Activated CD4-positive, alpha-beta T cell treated with anti-CD3 and anti-CD28 coated beads for 48 hours (primary cell): ENCODE data around the gene SFMBT2.

Source experiments
- DNase-seq: peaks from one replicate; pipeline ENCODE4 v3.0.0-alpha.2; 2020

SFMBT2 gene

GRCh38 chr10:7424919-7425318 is 14.1 kb upstream of the SFMBT2 start:
- no peak for DNase-seq

- DNase-seq = peak; percentile 17
Measured at GRCh38 chr10:7424315-7424714, 13.5 kb upstream of the SFMBT2 start.

GRCh38 chr10:7423521-7423920 is 12.7 kb upstream of the SFMBT2 start:
- DNase-seq = no peak

DNA sequence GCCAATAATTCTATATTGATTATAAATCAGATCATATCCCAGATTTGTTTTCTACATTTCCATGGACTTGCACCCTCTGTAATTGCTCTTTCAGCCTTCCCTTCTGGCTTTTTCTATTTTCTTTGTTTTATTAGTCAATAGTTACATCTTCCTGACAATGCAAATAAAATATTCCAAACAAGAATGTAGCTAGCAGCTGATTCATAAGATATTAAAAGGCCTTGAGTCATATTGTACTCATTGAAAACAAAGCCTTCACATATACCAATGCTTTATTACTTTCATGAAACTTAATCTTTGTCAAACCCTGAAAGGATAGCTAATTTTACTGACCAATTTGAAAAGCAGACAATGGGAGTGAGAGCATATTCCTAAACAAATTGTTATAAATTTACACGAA is 10.7 kb upstream of the SFMBT2 start:
- DNase-seq = no peak

GRCh38 chr10:7419998-7420397 is 9.2 kb upstream of the SFMBT2 start:
- no peak for DNase-seq

GRCh38 chr10:7417807-7418206 is 7.0 kb upstream of the SFMBT2 start:
- no peak for DNase-seq

GRCh38 chr10:7417103-7417623 is 6.3 kb upstream of the SFMBT2 start:
- no peak for DNase-seq

GRCh38 chr10:7414766-7415165 is 3.9 kb upstream of the SFMBT2 start:
- DNase-seq = no peak

DNA sequence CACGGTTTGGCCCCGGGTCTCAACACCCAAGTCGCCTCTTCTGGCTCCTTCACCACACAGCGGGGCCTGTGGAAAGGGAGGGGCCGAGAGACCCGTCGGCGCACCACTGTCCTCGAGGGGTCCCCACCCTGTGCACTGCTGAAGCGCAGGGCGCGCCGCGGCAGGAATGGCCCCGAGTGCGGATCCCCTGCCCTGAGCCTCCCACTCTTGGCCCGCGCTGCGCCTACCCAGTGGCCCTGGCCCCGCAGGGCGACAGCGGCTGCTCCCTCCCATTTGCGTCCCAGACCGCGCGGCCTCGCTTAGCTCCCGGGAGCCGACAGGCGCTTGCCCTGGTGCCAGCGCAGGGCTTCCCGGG is 2.1 kb upstream of the SFMBT2 start:
- DNase-seq = peak; percentile 6

DNA sequence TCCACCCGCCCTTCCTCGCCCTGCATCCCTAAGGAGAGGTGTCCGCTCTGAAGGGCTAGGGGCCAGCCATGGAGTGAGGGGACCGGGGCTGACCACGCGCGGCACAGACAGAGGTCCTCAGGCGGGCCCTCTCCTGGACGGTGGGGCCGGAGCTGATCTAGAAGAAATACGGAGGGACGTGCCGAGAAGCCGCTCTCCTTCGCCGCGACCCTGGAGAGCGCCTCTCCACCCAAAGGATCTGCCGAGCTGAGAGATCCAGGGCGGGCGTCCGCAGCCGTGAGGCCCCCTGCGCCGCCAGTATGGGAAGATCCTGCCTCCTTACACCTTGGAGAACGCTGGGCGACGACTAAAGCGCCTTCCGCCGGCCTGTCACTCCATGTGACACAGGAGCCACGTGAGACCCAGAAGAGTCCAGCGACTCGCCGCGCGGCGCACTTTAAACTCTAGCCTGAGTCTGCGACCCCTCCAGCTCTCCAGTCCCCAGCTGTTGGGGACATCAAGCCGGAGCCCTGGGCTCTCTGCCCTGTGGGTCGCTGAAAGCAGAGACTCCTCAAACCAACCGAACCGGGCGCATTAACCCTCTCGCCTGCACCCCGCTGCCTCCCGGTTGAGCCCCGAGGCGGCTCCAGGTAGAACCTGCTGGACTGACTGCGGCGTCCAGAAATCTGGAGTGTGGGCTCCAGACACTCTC is 1.5 kb upstream of the SFMBT2 start:
- DNase-seq = peak; percentile 66

GRCh38 chr10:7411671-7412128 is 866 bp upstream of the SFMBT2 start:
- DNase-seq = peak; percentile 48

GRCh38 chr10:7410301-7410861 is 453 bp downstream of the SFMBT2 start:
- peak; percentile 67 for DNase-seq

DNA sequence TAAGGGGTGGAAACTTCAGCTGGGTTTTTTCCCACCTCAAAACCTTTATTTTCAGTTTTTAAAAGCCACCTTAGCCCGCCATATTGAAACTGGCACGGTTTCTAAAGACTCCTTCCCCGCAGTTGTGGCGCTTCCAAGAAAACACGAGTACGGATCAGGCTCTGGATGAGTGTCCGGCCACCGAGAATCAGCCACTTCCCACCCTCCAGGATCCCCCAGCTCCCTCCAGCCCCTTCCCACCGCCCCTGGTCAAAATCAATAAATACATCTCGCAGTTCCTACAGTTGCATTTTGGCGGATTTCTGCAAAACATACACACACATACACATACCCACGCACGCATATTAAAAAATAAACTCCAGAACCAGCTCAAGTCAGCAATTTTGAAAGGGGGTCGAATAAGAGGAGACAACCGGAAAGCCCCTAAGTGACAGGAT is 1.1 kb downstream of the SFMBT2 start:
- peak; percentile 58 for DNase-seq

- peak; percentile 79 for DNase-seq
Measured at GRCh38 chr10:7409045-7409731, 1.6 kb downstream of the SFMBT2 start.

GRCh38 chr10:7408291-7409044 is 2.4 kb downstream of the SFMBT2 start:
- DNase-seq = peak; percentile 59

GRCh38 chr10:7407368-7408290 is 3.2 kb downstream of the SFMBT2 start:
- DNase-seq = peak; percentile 73

GRCh38 chr10:7406712-7407333 is 4.0 kb downstream of the SFMBT2 start:
- no peak for DNase-seq

GRCh38 chr10:7405637-7406036 is 5.2 kb downstream of the SFMBT2 start:
- DNase-seq = no peak

DNA sequence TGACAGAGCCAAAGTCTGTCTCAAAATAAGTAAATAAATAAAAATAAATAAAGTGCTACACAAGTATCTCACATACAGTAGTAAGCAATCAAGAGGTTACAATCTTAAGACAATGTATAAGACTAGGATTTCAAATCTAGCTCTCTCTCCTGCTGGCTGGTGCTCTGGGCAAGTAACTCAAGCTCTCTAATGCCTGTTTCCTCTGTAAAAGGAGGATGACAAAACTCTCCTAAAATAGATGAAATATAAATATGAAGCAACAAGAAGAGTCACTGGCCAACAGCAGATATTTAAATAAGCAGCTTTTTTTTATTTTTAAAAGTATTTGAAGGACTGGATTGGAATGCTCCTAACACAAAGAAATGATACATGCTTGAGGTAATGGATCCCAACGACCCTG is 7.2 kb downstream of the SFMBT2 start:
- no peak for DNase-seq

- DNase-seq = no peak
Measured at GRCh38 chr10:7401782-7402181, 9.1 kb downstream of the SFMBT2 start.

DNA sequence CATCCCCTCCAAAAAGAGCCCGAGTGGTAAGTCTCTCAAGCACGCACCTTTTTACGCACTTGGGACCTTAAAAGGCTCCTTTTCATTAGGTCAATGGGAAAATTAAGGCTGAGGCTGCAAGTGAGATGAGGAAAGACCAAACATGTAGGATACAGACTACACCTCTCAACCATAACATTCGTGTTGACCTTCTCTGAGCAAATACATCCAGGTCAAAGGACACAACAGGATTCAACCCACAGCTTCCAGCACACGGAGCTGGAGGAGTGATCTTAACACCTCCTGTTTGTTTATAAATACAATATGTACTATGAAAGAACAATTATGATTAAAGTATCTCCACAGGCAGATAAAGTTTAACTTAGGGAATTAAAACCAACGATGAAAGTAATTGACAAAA is 9.7 kb downstream of the SFMBT2 start:
- no peak for DNase-seq
